HG03108 (cell line): ENCODE measurements around the gene GRIK4.
"Not testable (repeated sequence)": the region's sequence is repeated elsewhere in the genome, so short reads cannot be mapped to it uniquely, and the experiment has no call there.

Experiments used
- ATAC-seq: cut with Tn5 transposase; IDR thresholded peaks from one replicate; pipeline ENCODE4 v1.9.1; 2021; ENCODE audit warnings: moderate library complexity; ENCODE audit not compliant: unreplicated experiment

GRIK4 gene

DNA sequence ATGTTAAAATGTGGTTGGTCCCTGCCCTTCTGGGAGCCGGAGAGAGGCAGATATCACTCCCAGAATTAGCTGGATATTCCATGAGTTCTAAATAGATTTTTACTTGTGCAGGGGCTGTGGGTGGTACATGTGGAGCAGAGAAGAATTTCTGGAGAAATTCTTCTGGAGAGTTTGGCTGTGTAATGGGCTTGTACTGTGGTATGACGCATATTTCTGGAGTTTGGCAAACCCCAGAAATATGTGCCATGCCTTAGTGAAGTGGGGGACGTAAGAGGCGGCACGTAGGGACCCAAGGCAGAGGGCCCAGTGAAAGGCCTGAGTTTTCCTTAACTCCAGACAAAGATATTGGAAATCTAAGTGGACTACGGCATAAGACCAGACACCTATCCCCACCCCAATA is 461.1 kb downstream of the GRIK4 start:
- no peak for ATAC-seq

DNA sequence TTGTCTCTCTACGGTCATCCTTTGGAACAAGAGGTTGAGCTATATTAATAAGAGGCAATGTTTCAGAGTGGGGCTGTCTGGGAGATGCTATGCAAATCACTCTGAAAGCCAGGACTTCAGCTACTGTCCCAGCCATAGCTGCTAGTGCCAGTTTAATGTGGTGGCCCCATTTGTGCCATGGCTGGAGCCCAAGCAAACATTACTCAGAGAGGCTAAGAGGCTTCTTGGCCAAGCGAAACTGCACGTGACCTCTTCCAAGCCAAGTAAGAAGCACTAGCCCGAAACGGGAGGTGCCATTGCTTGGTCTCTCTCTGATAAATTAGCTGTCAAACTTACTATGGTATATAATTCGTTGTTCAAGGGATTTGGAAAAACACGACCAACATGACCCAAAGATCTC is 462.0 kb downstream of the GRIK4 start:
- no peak for ATAC-seq

GRCh38 chr11:120974466-120974865 is 462.9 kb downstream of the GRIK4 start:
- ATAC-seq: no peak

- no peak for ATAC-seq
Observed at GRCh38 chr11:120974965-120975364, 463.4 kb downstream of the GRIK4 start.

DNA sequence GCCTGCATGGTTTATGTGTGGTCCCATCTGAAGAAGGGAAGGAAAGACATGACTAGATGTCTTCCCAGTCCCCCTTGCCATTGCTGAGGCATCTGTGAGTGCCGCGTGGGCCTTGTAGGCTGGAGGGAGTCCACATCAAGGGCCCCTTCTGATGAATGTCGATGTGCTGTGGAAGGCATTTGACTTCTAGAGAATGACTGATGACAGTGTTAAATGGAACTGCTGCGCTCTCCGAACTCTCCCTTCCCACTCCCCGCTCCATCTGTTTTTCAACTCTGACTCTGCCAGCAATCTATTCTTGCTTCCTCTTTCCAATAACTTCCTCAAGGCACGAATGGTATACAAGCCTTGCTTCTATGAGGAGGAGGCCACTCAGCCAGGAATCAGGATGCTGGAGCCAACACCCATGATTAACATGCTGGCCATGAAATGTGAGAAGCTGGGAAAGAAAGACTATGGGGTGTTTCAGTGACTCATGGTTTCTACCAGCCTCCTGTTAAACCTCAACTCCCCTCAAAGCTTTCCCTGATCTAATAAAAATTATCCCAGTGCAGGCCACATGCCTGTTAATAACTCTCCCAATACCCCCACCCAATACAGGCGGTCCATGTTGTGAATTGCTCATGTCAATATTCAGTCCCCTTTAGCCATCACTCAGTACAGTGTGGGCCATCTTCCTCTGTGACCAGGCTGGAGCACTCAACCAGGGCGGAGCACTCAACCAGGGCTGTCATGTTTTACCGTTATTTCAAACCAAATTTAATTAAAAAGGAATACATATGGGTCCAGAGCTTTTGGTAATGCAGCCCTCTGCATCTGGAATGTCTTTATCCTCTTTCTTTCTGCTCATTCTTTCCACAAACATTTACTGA is 466.0 kb downstream of the GRIK4 start:
- no peak for ATAC-seq

DNA sequence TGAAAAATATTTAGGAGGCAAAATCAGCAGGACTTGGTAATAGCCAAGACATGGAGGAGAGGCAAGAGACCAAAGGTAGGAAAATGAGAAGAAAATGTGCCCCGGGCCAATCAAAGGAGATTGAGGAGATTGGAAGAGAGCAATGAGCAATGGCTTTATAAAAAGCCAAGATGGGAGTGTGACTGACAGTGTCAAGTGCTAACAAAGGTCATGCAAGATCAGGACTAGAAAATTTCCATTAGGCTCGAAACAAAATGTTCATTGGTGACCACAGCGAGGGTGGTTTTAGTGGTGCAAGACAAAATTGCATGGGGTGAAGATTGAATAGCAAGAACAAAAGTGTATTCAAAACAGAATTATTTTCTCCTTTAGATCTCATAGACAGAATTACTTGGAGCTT is 467.2 kb downstream of the GRIK4 start:
- ATAC-seq: no peak

DNA sequence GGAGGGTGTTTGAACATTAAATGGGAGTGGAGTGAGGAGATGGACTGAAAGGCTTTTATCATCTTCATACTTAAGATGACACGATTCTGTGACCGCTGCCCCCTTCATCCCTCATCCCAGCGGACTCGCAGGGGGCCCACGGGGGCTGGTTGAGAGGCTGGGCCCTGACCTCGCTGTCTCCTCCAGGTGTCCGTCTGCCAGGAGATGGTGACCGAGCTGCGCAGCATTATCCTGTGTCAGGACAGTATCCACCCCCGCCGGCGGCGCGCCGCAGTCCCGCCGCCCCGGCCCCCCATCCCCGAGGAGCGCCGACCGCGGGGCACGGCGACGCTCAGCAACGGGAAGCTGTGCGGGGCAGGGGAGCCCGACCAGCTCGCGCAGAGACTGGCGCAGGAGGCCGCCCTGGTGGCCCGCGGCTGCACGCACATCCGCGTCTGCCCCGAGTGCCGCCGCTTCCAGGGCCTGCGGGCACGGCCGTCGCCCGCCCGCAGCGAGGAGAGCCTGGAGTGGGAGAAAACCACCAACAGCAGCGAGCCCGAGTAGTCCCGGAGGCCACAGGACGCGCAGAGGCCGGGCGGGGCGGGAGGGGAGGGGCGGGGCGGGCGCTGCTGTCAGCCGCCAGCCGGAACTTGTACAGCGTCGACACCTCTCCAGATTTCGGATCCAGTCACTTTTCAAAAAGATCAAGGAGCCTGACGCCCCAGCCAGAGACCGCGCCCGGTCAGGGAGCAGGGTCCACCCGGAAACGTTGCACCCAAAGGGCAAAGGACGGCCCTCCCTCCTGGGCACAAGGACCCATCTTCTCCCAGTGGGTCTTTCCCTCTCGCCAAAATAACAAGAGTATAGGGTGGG is 474.4 kb downstream of the GRIK4 start:
- ATAC-seq: no peak

- ATAC-seq: no peak
Observed at GRCh38 chr11:120988603-120989002, 477.1 kb downstream of the GRIK4 start.

- no peak for ATAC-seq
Observed at GRCh38 chr11:120991830-120992686, 480.5 kb downstream of the GRIK4 start.

DNA sequence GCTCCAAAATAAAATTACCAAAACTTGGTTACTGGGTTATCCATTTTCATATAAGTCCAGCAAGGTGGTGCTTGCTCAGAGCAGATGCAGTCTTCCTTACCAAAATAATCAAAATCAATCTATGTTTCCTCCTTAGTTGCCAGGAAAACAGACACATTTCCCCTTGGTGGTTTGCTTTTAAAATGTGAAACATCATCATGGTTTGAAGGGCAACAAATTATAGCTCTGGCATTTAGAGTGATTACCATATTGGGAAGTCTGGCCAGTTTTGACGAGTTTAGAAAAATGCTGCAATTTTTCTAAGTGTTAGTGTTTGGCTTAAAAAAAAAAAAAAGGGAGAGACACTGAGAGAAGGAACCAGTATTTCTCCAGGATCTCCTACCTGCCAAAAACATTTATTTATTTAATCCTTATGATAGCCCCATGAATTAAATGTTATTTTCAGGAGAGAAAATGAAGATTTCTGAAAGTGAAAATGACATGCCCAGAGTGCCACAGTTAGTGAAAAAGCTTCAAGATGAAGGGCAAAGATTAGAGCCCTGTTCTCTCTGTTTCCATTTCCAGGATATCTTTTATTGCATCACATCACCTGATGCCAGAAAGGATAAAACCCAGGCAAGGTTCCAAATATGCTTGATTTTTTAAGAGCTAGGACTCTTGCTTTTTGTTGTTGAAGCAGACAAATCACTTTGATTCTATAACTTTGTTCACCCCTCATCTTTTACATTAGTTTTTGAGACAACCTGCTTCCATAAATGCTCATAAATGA is 482.7 kb downstream of the GRIK4 start:
- no peak for ATAC-seq

GRCh38 chr11:120995184-120995583 is 483.6 kb downstream of the GRIK4 start:
- no peak for ATAC-seq

DNA sequence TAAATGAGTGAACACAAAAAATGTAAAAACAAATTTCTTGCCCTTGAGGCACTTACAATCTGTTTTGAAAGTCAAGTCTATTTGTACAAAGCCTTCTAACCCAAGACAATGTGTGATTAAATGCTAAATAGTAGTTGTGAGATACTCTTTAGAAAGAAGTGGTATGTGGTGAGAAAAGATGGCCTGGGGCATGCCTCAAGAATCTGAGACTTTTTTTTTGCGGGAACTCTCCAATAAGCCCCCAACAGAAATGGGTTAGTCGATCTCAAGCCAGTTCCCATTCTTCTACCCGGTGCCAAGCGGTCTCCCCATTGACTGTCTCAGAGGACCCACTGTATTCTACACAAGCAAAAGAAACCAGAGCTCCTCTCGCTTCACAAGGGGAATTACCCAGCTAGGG is 485.4 kb downstream of the GRIK4 start:
- no peak for ATAC-seq

DNA sequence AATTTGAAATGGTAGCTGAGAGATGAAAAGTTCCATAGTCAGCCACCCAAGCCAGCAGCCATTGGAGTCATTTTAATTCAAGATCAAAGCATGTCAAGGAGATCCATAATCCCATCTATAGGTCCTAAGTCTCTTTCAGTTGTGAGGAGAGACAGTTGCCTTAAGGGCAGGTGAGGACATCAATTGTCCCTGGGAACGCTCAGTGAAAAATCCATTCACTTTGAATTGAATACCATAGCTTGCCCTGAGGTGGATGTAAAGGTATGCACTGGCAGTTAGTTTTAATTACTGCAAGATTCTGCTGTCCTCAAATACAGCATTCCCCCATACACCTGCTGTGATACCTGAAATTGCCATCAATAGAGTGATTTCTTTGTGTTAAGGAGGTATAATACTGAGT is 487.0 kb downstream of the GRIK4 start:
- no peak for ATAC-seq

DNA sequence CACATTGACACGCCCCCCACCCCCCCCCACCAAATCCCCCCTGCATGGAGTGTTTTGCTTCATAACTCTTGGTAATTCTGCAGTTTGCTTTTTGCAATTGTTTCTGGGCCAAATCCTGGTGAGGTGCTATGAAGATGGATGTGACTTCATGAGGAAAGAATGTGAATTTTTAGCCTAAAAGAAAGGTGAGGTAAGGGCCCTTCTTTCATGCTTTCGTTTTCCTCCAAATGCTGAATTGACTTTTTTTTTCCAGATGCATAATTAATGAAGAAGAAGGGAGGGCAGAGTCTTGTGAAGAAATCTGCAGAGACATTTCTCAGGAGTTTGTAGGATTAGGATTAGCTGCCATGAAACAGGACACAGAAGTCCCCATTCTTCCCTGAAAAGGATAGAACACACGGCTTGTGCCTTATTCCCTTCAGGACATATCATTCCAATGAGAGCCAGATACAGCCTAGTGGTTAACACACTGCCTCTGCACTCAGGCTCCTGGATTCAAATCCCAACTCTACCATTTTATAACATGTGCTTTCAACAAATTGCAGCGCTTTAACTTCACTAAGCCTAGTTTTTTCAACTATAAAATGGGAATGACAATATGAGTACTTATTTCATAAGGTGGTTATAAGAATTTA is 492.8 kb downstream of the GRIK4 start:
- no peak for ATAC-seq

- no peak for ATAC-seq
Observed at GRCh38 chr11:121006922-121007321, 495.4 kb downstream of the GRIK4 start.

GRCh38 chr11:121008551-121008950 is 497.0 kb downstream of the GRIK4 start:
- no peak for ATAC-seq

DNA sequence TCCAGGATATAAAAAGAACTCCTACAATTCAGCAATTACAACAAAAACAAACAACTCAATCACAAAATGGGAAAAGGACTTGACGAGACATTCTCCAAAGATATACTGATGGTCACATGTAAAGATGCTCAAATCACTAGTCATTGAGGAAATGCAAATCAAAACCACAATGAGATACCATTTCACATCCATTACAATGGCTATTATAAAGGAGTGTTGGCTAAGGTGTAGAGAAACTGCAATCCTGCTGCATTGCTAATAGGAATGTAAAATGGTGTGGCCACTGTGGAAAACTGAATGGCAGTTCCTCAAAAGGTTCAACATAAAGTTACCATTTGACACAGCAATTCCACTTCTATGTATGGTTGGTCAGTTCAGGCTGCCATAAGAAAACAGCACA is 500.5 kb downstream of the GRIK4 start:
- no peak for ATAC-seq

GRCh38 chr11:121018746-121019145 is 507.2 kb downstream of the GRIK4 start:
- ATAC-seq: no peak

DNA sequence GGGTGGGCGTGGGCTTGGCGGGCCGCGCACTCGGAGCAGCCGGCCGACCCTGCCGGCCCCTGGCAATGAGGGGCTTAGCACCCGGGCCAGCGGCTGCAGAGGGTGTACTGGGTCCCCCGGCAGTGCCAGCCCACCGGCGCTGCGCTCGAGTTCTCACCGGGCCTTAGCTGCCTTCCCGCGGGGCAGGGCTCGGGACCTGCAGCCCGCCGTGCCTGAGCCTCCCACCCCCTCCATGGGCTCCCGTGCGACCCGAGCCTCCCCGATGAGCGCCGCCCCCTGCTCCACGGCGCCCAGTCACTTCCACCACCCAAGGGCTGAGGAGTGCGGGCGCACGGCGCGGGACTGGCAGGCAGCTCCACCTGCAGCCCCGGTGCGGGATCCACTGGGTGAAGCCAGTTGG is 510.2 kb downstream of the GRIK4 start:
- not testable (repeated sequence) for ATAC-seq
